Middle frontal gyrus (tissue), 1 donor: ENCODE results near the gene ZDHHC8.
"Not testable (repeated sequence)": the region's sequence is repeated elsewhere in the genome, so short reads cannot be mapped to it uniquely, and the experiment has no call there.

Source experiments
- DNase-seq: peaks from one replicate; pipeline ENCODE4 v3.0.0-alpha.2; 2015; ENCODE audit warnings: low spot score; ENCODE audit errors: extremely low spot score

ZDHHC8 gene

GRCh38 chr22:20157430-20158183 is 26.0 kb downstream of the ZDHHC8 start:
- no peak for DNase-seq

- DNase-seq = no peak
Measured at GRCh38 chr22:20158391-20159036, 26.9 kb downstream of the ZDHHC8 start.

DNA sequence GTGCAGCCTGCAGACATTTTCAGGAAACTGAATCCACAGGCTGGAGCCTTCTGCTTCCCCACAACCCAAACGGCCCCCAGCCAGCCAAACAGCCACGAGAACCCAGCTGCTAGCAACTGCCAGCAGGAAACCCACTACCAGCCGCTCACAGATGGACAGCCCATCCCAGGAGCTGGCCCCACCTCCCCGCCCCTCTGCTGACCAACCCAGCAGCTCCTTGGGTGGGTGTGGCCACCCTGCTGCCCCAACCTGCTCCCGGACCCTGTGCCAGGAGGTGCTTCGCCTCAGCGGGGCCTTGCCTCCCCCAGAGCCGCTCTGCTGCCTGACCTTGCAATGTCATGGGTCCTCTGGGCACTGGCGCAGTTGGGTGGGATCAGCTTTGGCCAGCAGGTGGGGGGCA is 27.5 kb downstream of the ZDHHC8 start:
- no peak for DNase-seq

- DNase-seq = not testable (repeated sequence)
Measured at GRCh38 chr22:20159531-20159930, 27.9 kb downstream of the ZDHHC8 start.

GRCh38 chr22:20160041-20160440 is 28.4 kb downstream of the ZDHHC8 start:
- DNase-seq = no peak

- DNase-seq = no peak
Measured at GRCh38 chr22:20164863-20165262, 33.3 kb downstream of the ZDHHC8 start.

DNA sequence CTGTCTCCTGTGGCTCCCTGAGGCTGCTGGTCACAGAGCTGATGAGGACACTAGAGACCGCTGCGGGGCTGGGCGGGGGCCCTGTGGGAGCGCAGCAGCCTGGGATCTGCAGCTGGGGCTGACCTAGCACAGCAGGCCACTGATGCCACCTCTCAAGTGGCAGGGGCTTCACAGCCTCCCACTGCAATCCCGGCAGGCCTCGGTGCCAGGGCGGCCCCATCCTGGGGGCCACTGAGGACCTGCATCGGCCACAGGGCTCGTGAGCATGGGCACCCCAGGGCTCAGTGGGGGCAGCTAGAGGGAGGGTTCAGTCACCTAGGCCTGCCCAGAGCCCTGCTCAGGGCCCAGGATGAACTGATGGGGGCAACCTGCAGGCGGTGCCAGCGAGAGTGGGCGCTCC is 33.8 kb downstream of the ZDHHC8 start:
- no peak for DNase-seq

- DNase-seq = no peak
Measured at GRCh38 chr22:20165913-20166312, 34.3 kb downstream of the ZDHHC8 start.

- DNase-seq = no peak
Measured at GRCh38 chr22:20166703-20167102, 35.1 kb downstream of the ZDHHC8 start.

- DNase-seq = no peak
Measured at GRCh38 chr22:20167643-20168322, 36.2 kb downstream of the ZDHHC8 start.

DNA sequence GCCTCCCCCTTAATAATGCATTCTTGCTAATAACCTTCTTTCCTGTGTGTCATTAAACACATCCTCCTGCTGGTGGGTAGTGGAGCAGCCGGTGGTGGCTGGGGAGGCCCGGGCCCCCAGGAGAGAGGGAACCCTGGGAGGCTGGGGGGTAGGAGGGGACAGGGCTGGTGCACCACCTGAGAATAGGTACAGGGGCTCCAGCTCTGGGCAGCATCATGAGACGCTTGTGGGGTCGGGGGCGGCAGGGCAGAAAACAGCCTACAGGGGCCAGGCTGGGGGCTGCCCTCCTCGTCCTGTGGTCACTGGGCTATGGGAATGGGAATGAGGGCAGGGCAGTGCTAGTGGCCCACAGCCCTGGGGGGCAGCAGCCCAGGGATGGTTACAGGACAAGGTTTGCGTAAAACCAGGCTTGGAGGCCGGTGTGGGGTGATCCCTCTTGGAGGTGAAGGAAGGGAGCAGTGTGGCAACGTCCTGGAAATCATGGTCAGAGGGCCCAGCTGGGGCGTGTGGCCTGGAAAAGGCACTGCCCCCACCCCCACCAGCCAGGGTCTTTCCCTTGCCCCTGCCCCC is 37.7 kb downstream of the ZDHHC8 start:
- no peak for DNase-seq

- no peak for DNase-seq
Measured at GRCh38 chr22:20170170-20170569, 38.6 kb downstream of the ZDHHC8 start.

GRCh38 chr22:20171288-20172140 is 39.9 kb downstream of the ZDHHC8 start:
- no peak for DNase-seq

DNA sequence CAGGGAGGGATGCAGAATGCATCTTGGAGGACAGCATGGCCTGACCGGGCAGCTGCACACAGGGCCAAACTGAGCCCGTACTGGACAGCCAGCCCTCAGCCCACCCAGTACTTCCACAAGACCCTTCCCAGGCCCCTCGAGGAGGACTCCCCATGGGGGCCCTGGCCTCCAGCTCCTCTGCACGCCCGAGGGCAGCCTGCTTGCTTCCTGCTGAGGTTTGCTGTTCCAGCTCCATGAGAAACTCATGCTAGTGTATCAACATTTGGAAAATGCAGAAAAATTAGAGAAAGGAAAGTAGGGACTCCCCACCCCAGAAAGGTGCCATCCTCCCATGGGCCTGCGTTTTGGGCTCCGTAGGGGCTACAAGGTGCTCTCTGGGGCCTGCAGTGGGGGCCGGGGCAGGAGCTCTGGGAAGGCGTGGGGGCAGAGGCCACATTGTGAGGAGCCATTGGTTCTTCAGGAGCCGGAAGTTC is 40.6 kb downstream of the ZDHHC8 start:
- DNase-seq = no peak

DNA sequence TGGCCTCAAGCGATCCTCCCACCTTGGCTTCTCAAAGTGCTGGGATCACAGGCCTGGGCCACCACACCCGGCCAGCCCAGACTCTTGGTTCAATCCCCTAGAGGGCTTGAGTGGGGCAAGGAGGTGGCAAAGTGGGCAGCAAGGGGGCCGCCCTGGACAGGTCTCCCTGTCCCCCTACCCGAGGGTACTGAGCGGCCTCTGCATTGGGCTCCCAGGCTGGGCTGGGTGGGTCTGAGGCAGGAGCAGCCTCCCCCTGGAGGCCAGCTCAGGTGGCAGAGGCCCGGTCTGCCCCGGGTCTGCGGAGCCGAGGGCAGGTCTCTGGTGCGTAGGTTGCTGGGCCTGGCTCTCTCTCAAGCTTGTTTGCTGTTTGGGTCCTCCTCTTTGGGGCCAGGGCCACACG is 41.6 kb downstream of the ZDHHC8 start:
- DNase-seq = no peak

DNA sequence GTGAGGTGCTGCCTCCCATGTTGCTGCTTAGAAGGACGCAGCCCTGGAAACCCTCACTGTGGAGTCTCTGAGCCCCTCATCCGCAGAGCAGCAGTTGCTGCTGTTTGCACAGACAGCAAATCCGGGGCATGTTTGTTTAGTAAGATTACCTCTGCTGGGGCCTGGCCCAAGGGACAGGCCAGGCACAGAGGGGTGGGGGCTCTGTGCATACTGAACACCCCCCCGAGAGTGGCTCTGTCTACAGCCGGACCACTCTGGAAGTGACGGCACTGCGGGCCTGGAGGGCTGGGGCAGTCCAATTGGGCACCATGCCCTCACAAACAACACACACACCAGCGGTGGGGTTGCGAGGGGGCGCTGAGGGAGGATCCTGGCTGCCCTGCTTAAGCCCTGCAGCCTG is 42.2 kb downstream of the ZDHHC8 start:
- no peak for DNase-seq

DNA sequence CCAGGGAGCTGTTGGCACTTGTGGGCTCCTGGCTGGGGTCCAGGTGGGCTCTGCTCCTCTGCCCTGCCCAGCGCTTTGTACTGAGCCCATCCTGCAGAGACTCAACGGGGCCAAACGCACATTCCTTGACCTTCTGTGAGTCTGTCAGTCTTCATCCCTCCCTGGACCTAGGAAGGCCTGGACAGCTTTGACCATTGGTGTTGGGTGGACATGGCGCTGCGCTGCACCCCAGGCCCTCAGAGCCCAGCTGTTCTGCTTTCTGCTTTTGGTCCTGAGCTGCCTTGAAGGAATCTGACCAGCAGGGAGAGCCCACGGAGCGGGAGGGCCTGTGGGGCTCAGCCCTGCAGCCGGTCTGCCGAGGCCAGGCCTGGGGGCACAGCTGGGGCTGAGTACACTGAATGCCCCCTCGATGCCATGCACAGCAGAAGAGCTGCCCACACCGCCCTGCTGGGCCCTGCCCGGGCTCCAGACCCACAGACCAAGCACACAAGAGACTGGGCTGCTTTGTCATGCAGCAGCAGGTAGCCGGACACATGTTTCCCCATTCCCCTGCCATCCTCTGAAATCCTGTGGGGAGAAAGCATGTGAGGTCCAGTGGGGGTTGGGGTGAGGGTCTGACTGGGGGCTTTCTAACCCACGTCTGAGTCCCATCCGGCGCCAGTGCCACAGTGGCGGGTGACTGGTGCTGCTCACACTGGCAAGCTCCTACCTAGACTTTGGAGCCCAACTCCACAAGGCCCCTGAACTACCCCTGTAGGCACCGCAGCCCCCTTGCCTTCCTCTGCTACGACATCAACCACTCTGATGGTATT is 43.4 kb downstream of the ZDHHC8 start:
- DNase-seq = no peak

- DNase-seq = no peak
Measured at GRCh38 chr22:20175597-20175900, 43.9 kb downstream of the ZDHHC8 start.

DNA sequence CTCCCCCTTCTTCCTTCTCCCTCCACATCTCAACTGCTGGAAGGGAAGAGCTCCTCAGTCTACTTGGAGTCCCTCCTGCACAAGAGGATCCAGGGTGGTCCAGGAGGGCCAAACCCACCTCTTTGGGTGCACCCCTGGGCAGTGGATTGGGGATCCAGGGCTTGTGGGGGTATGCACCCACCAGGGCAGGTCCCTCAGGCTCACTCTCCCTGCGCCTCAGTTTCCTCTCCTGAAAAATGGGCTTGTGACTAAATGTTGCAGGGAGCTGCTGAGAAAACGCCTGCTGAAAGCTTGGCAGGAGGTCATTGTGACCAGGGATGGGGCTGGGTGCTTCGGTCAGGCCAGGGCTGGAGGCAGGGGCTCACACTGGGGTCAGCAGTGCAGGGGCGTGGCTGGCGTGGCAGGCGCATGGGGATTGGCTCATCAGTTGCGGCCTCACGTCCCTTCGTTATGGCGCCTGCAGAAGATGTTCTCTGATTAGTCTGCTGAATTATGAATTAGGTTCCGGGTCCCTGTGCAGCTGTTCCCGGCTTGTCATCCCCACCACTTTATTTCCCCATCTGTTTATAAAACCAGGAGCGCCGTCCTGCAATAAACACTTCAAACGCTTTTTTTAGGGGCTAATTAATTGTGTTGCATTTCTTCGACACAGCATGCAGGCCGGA is 44.9 kb downstream of the ZDHHC8 start:
- no peak for DNase-seq
